HCT116 (cell line): ENCODE measurements around the gene CCDC92B. TPM values are rescaled to one million over a fixed set of nuclear protein-coding genes. Genes with fewer than 3 reads are reported as not detected.

ENCODE experiments used
- CBX3 ChIP-seq: IDR thresholded peaks from 2 replicates; pipeline ENCODE4 v1.6.1; 2012; ENCODE audit warnings: low read depth
- CEBPB ChIP-seq: IDR thresholded peaks from 2 replicates; pipeline ENCODE4 v1.6.1; 2012; ENCODE audit warnings: low read depth
- ELF1 ChIP-seq: IDR thresholded peaks from 2 replicates; pipeline ENCODE4 v1.6.1; 2012; ENCODE audit warnings: low read depth, borderline replicate concordance
- FOSL1 ChIP-seq: IDR thresholded peaks from 2 replicates; pipeline ENCODE4 v1.6.1; 2012; ENCODE audit warnings: low read depth
- POLR2A ChIP-seq: IDR thresholded peaks from 2 replicates; pipeline ENCODE4 v1.7.0; 2011; ENCODE audit warnings: borderline replicate concordance; ENCODE audit not compliant: insufficient read depth, insufficient read length; ENCODE audit errors: extremely low read depth
- RAD21 ChIP-seq: IDR thresholded peaks from 2 replicates; pipeline ENCODE4 v1.6.1; 2012; ENCODE audit warnings: low read depth, mild to moderate bottlenecking
- SIN3A ChIP-seq: IDR thresholded peaks from 2 replicates; pipeline ENCODE4 v1.6.1; 2012; ENCODE audit warnings: low read depth
- YY1 ChIP-seq: IDR thresholded peaks from 2 replicates; pipeline ENCODE4 v1.6.1; 2011; ENCODE audit warnings: low read length, low read depth, moderate library complexity, mild to moderate bottlenecking; ENCODE audit not compliant: insufficient replicate concordance; ENCODE audit errors: extremely low read depth
- ZFX ChIP-seq: fragments of 450-650 bp; IDR thresholded peaks from 2 replicates; pipeline ENCODE4 v1.6.1; 2017
- ZNF274 ChIP-seq: fragments of 200-500 bp; sonication (Bioruptor generic); IDR thresholded peaks from 2 replicates; pipeline ENCODE4 v1.6.1; 2014; ENCODE audit warnings: mild to moderate bottlenecking, low read depth, low read length, inconsistent platforms
- total RNA-seq: library from RNA; stranded (reverse); gene quantifications from one replicate; pipeline ENCODE4 v1.2.1, GENCODE V29; 2021; ENCODE audit not compliant: unreplicated experiment
- TF ChIP-seq, protein P1 (sequence below): IDR thresholded peaks from 2 replicates; pipeline ENCODE4 v1.6.1; 2011; ENCODE audit warnings: mild to moderate bottlenecking, low read length, moderate library complexity; ENCODE audit not compliant: insufficient replicate concordance; ENCODE audit errors: extremely low read depth
- TF ChIP-seq, protein P2 (sequence below): IDR thresholded peaks from 2 replicates; pipeline ENCODE4 v1.6.1; 2012
- TF ChIP-seq, protein P3 (sequence below): IDR thresholded peaks from 2 replicates; pipeline ENCODE4 v1.6.1; 2012

CCDC92B gene
- total RNA-seq, 1 experiment from 2014 or later, result 0.17 TPM

DNA sequence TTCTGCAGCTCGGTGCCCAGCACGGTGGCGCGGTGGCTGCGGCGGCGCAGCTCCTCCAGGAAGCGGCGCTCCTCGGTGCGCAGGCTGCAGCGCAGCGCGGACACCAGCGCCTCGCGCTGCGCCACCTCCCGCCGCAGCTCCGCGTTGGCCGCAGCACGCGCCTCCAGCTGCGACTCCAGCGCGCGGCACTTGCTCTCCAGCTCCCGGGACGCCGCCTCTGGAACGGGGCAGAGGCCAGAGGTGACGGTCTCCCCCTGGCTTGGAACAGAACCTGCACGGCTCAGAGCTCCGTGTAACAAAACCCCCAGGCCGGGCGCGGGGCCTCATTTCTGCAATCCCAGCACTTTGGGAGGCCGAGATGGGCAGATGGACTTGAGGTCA lies 24.7 kb downstream of the CCDC92B start (continued):
- TF ChIP-seq, protein P1, sequence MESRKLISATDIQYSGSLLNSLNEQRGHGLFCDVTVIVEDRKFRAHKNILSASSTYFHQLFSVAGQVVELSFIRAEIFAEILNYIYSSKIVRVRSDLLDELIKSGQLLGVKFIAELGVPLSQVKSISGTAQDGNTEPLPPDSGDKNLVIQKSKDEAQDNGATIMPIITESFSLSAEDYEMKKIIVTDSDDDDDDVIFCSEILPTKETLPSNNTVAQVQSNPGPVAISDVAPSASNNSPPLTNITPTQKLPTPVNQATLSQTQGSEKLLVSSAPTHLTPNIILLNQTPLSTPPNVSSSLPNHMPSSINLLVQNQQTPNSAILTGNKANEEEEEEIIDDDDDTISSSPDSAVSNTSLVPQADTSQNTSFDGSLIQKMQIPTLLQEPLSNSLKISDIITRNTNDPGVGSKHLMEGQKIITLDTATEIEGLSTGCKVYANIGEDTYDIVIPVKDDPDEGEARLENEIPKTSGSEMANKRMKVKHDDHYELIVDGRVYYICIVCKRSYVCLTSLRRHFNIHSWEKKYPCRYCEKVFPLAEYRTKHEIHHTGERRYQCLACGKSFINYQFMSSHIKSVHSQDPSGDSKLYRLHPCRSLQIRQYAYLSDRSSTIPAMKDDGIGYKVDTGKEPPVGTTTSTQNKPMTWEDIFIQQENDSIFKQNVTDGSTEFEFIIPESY, result no peak
- no peak for TF ChIP-seq SIN3A
- TF ChIP-seq FOSL1, result no peak
- TF ChIP-seq, protein P2, sequence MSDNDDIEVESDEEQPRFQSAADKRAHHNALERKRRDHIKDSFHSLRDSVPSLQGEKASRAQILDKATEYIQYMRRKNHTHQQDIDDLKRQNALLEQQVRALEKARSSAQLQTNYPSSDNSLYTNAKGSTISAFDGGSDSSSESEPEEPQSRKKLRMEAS, result peak; percentile 96
- TF ChIP-seq POLR2A, result no peak
- peak; percentile 79; the same call in 1 of the 2 replicates for TF ChIP-seq ZFX
- TF ChIP-seq RAD21, result peak; percentile 14; the same call in 1 of the 2 replicates
- TF ChIP-seq CBX3, result peak; percentile 53; the same call in 1 of the 2 replicates
- no peak for TF ChIP-seq CEBPB
- no peak for TF ChIP-seq ELF1
- no peak for TF ChIP-seq YY1
- TF ChIP-seq ZNF274, result no peak
- TF ChIP-seq, protein P3, sequence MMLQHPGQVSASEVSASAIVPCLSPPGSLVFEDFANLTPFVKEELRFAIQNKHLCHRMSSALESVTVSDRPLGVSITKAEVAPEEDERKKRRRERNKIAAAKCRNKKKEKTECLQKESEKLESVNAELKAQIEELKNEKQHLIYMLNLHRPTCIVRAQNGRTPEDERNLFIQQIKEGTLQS, result no peak
